HG02852 (cell line): Measurements from ENCODE around the gene ADCY1.

ENCODE experiments used
- ATAC-seq: cut with Tn5 transposase; IDR thresholded peaks from one replicate; pipeline ENCODE4 v1.9.1; 2021; ENCODE audit warnings: mild to moderate bottlenecking, moderate library complexity; ENCODE audit not compliant: unreplicated experiment

ADCY1 gene

GRCh38 chr7:45623157-45623556 lies 49.0 kb downstream of the ADCY1 start:
- no peak for ATAC-seq

- no peak for ATAC-seq
These were observed 49.7 kb downstream of the ADCY1 start for GRCh38 chr7:45623740-45624391.

- no peak for ATAC-seq
These were observed 50.2 kb downstream of the ADCY1 start for GRCh38 chr7:45624392-45624760.

- ATAC-seq = no peak
These were observed 50.9 kb downstream of the ADCY1 start for GRCh38 chr7:45625067-45625466.

- no peak for ATAC-seq
These were observed 51.7 kb downstream of the ADCY1 start for GRCh38 chr7:45625714-45626440.

GRCh38 chr7:45626441-45627430 lies 52.6 kb downstream of the ADCY1 start:
- no peak for ATAC-seq

- no peak for ATAC-seq
These were observed 53.7 kb downstream of the ADCY1 start for GRCh38 chr7:45627691-45628456.

- no peak for ATAC-seq
These were observed 57.4 kb downstream of the ADCY1 start for GRCh38 chr7:45631569-45631968.

GRCh38 chr7:45636733-45637132 lies 62.6 kb downstream of the ADCY1 start:
- ATAC-seq = no peak

- ATAC-seq = no peak
These were observed 64.7 kb downstream of the ADCY1 start for GRCh38 chr7:45638916-45639315.

- ATAC-seq = no peak
These were observed 67.9 kb downstream of the ADCY1 start for GRCh38 chr7:45642044-45642443.

- no peak for ATAC-seq
These were observed 69.5 kb downstream of the ADCY1 start for GRCh38 chr7:45643630-45644029.

- ATAC-seq = no peak
These were observed 70.1 kb downstream of the ADCY1 start for GRCh38 chr7:45644237-45644636.

- no peak for ATAC-seq
These were observed 71.2 kb downstream of the ADCY1 start for GRCh38 chr7:45645141-45645969.

GRCh38 chr7:45646207-45646821 lies 72.1 kb downstream of the ADCY1 start:
- ATAC-seq = no peak

- no peak for ATAC-seq
These were observed 73.0 kb downstream of the ADCY1 start for GRCh38 chr7:45646996-45647825.

GRCh38 chr7:45647967-45648670 lies 74.0 kb downstream of the ADCY1 start:
- ATAC-seq = no peak

- ATAC-seq = no peak
These were observed 74.5 kb downstream of the ADCY1 start for GRCh38 chr7:45648671-45648995.
